GM10248 (cell line): ENCODE measurements around the gene FAIM2.

ENCODE experiments used
- CTCF ChIA-PET: fragments of 300-600 bp; sonication (Branson Sonifier 250); formaldehyde crosslinking; extraction: SDS; loops from one replicate; lab custom pipeline; 2021; ENCODE audit warnings: antibody characterized with exemption; lab: Yijun Ruan, JAX
- POLR2A ChIA-PET: fragments of 350-650 bp; sonication (Branson Sonifier 250); formaldehyde crosslinking; extraction: SDS; loops from one replicate; lab custom pipeline; 2020; ENCODE audit warnings: antibody characterized with exemption; lab: Yijun Ruan, JAX
- DNase-seq: peaks from one replicate; pipeline ENCODE4 v3.0.0; 2012; ENCODE audit errors: extremely low spot score
- TF ChIP-seq, protein P1 (sequence below): IDR thresholded peaks from 2 replicates; pipeline ENCODE4 v1.5.1; 2012; ENCODE audit warnings: mild to moderate bottlenecking, low read depth; ENCODE audit errors: extremely low read depth, missing control alignments, control extremely low read depth

The FAIM2 gene

DNA sequence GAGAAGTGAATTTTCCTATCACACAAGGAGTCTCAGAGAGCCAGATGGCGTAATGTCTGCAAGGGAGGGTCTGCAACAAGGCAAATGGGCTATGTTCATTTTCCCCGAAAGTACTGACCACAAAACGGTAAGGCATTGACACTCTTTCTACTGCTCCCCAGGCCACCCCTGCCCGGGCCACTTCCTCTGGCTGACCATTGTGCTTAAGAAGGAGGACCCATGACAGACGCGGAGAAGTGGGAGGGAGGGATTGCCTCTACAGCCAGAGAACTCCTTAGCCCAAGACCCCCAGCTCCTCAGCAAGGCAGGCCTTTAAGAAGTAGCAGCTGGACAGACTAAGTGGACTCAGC lies 76.7 kb downstream of the FAIM2 start:
- TF ChIP-seq, protein P1, sequence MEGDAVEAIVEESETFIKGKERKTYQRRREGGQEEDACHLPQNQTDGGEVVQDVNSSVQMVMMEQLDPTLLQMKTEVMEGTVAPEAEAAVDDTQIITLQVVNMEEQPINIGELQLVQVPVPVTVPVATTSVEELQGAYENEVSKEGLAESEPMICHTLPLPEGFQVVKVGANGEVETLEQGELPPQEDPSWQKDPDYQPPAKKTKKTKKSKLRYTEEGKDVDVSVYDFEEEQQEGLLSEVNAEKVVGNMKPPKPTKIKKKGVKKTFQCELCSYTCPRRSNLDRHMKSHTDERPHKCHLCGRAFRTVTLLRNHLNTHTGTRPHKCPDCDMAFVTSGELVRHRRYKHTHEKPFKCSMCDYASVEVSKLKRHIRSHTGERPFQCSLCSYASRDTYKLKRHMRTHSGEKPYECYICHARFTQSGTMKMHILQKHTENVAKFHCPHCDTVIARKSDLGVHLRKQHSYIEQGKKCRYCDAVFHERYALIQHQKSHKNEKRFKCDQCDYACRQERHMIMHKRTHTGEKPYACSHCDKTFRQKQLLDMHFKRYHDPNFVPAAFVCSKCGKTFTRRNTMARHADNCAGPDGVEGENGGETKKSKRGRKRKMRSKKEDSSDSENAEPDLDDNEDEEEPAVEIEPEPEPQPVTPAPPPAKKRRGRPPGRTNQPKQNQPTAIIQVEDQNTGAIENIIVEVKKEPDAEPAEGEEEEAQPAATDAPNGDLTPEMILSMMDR: no peak
- ChIA-PET CTCF (interaction anchor here (0.9 to 5.4 kb wide), 11 partner anchors 8 to 284 kb away, joined by 3 to 55 read pairs (median 5); partner anchors contain the start of genes BCDIN3D and PRPF40B), POLR2A (interaction anchor here (1.0 to 1.9 kb wide), 3 partner anchors 11 to 279 kb away, joined by 3 to 7 read pairs (median 3); partner anchors contain the start of gene TMBIM6)
- DNase-seq: no peak

GRCh38 chr12:49825971-49826421 lies 77.7 kb downstream of the FAIM2 start:
- TF ChIP-seq, protein P1: no peak
- ChIA-PET CTCF (interaction anchor here (1.0 to 5.4 kb wide), 9 partner anchors 9 to 285 kb away, joined by 3 to 55 read pairs (median 5); partner anchors contain the start of gene PRPF40B), POLR2A (no interaction called here)
- no peak for DNase-seq

DNA sequence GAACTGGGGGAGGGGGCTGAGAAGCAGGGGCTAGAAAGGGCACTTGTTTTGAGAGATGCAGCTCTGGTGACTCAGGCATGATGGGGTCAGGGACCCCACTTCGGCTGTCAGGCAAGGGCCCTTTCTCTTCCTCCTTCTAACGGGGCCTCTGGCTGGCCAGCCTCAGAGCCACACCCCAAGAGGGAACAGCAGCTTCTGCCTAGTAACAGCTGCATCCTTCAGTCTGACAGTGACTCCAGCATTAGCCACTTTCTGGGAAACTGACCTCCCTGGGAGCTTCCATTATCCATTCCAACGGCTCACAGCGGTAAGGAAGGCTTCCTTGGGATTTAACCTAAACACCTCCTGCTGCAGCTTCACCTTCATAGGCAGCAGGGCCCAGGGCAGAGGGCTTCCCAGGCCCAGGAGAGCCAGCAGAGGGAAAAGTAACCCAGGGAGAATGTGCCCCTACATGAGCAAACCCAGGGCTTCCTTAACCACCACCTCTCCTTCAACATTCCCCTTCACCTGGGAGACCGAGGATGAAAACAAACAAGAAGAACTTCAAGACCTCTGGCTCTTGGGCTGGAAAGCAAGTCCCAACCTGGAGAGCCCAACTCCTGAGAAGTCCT lies 78.2 kb downstream of the FAIM2 start:
- TF ChIP-seq, protein P1: no peak
- no peak for DNase-seq
- POLR2A ChIA-PET: interaction anchor here (0.6 kb wide), 1 partner anchor 819 kb away, joined by 5 read pairs; no protein-coding TSS in a partner anchor
- CTCF ChIA-PET: interaction anchor here (0.9 to 5.4 kb wide), 9 partner anchors 10 to 286 kb away, joined by 3 to 55 read pairs (median 4); no protein-coding TSS in a partner anchor

GRCh38 chr12:49824895-49825294 lies 78.8 kb downstream of the FAIM2 start:
- POLR2A ChIA-PET: interaction anchor here (0.6 kb wide), 1 partner anchor 818 kb away, joined by 5 read pairs; no protein-coding TSS in a partner anchor
- TF ChIP-seq, protein P1: no peak
- DNase-seq: no peak
- CTCF ChIA-PET: interaction anchor here (0.9 to 2.2 kb wide), 5 partner anchors 9 to 142 kb away, joined by 3 to 9 read pairs (median 4); no protein-coding TSS in a partner anchor

DNA sequence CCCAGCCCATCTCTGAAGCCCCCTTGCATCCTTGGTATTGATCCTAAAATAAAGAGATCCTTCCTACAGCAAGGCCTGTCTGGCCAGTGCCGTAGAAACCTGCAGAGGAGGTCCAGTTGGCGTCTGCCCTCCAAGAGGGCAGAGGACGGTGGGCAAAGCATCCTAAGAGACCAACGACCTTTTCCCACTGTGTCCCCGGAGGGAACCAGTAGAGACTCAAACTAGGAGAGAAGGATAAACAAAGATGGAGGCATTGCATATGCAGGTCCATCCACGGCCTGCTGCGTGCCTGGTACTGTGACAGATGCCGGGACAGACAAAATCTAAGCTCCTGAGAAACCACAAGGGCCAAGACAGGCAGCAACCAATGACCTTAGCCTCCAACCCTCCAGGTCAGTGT lies 79.3 kb downstream of the FAIM2 start:
- TF ChIP-seq, protein P1: no peak
- ChIA-PET CTCF (interaction anchor here (1.2 to 1.3 kb wide), 3 partner anchors 14 to 143 kb away, joined by 3 to 7 read pairs (median 4); no protein-coding TSS in a partner anchor), POLR2A (no interaction called here)
- no peak for DNase-seq

DNA sequence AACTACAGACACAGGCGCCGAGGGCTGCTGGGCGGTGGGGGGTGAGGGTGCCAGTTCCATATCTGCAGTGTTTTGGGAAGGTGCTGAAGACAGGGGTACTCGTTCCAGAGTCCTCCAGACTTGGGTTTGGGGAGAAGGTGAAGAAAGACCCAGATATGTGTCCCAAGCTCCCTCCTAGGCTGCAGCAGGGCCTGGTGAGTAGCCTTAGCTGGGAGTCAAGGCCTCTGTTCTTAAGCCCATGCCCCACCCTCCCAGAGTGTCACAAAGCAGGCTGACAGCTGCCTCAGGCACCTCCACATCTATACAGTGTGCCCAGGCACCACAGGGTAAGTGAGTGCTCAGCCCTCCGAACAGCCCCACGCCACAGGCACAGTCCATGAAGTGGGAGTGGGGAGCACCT lies 79.7 kb downstream of the FAIM2 start:
- CTCF ChIA-PET: interaction anchor here (1.2 to 1.4 kb wide), 3 partner anchors 13 to 143 kb away, joined by 3 to 7 read pairs (median 3); no protein-coding TSS in a partner anchor
- POLR2A ChIA-PET: no interaction called here
- TF ChIP-seq, protein P1: no peak
- DNase-seq: no peak
